MCF 10A (cell line): ENCODE results near the gene CCDC102B. TPM values are rescaled to one million over a fixed set of nuclear protein-coding genes. Genes with fewer than 3 reads are reported as not detected.

Source experiments
- BruUV-seq: library from RNA; stranded (reverse); fragments of 400-500 nt; replicated peaks from 2 replicates; lab custom pipeline; 2021; lab: Mats Ljungman, UMichigan
- CTCF ChIA-PET: fragments of 300-600 bp; sonication (Branson Sonifier 250); formaldehyde crosslinking; extraction: SDS; loops from one replicate; lab custom pipeline; 2021; ENCODE audit warnings: antibody characterized with exemption, inconsistent platforms; lab: Yijun Ruan, JAX
- POLR2A ChIA-PET: fragments of 300-600, 350-650 bp; sonication (Branson Sonifier 250); formaldehyde crosslinking; extraction: SDS; loops from one replicate; lab custom pipeline; 2020; ENCODE audit warnings: antibody characterized with exemption, inconsistent platforms; lab: Yijun Ruan, JAX
- DNase-seq: peaks from one replicate; pipeline ENCODE4 v3.0.0-alpha.2; 2018; ENCODE audit not compliant: unreplicated experiment
- H3K27ac Mint-ChIP-seq: one replicate; pipeline ENCODE4 v1.8.0; 2022; ENCODE audit warnings: mild to moderate bottlenecking, low read depth, mixed read lengths; ENCODE audit not compliant: unreplicated experiment
- H3K27me3 Mint-ChIP-seq: one replicate; pipeline ENCODE4 v1.8.0; 2022; ENCODE audit warnings: mixed read lengths; ENCODE audit not compliant: insufficient read depth, unreplicated experiment
- H3K36me3 Mint-ChIP-seq: one replicate; pipeline ENCODE4 v1.8.0; 2022; ENCODE audit warnings: mild to moderate bottlenecking, moderate library complexity, mixed read lengths; ENCODE audit not compliant: insufficient read depth, unreplicated experiment
- H3K4me1 Mint-ChIP-seq: one replicate; pipeline ENCODE4 v1.8.0; 2022; ENCODE audit warnings: mixed read lengths; ENCODE audit not compliant: insufficient read depth, unreplicated experiment
- H3K4me3 Mint-ChIP-seq: one replicate; pipeline ENCODE4 v1.8.0; 2022; ENCODE audit warnings: mild to moderate bottlenecking, moderate library complexity, mixed read lengths; ENCODE audit not compliant: unreplicated experiment
- H3K9me3 Mint-ChIP-seq: one replicate; pipeline ENCODE4 v1.8.0; 2022; ENCODE audit warnings: mixed read lengths; ENCODE audit not compliant: unreplicated experiment
- intact Hi-C: fragments of 100-400 bp; cut with micrococcal nuclease; formaldehyde crosslinking; loops from 2 replicates; pipeline ENCODE4 v1.14.1; 2022
- total RNA-seq: library from RNA; stranded (reverse); gene quantifications from 2 replicates; pipeline ENCODE4 v1.2.3, GENCODE V29; 2022
- TF ChIP-seq, protein P1 (sequence below): fragments of 200-600 bp; IDR thresholded peaks from one replicate; pipeline ENCODE4 v1.8.0; 2022; ENCODE audit warnings: antibody characterized with exemption, mild to moderate bottlenecking; ENCODE audit not compliant: unreplicated experiment

CCDC102B gene
- total RNA-seq, 1 experiment from 2014 or later: 3.4 TPM

DNA sequence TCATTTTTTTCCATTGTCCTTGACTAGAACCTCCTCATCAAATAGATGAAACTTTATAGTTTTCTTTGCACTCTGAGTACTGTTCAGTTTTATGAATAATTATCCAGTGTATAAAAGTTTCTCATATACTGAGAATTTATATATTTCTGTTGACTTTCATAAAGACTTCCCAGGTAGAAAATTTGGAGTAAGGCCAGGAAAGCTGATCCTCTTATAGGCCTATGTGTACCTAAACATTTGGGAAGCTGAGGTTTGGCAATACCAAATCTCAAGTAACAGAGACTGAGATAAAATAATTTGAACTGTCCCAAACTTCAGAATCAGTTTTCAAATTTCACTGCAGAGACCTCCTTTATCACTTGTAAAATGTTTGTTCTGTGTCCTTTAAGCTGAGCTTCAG, 43.4 kb downstream of the CCDC102B start:
- H3K27ac Mint-ChIP-seq: peak overlapping the region; percentile 33
- TF ChIP-seq, protein P1, sequence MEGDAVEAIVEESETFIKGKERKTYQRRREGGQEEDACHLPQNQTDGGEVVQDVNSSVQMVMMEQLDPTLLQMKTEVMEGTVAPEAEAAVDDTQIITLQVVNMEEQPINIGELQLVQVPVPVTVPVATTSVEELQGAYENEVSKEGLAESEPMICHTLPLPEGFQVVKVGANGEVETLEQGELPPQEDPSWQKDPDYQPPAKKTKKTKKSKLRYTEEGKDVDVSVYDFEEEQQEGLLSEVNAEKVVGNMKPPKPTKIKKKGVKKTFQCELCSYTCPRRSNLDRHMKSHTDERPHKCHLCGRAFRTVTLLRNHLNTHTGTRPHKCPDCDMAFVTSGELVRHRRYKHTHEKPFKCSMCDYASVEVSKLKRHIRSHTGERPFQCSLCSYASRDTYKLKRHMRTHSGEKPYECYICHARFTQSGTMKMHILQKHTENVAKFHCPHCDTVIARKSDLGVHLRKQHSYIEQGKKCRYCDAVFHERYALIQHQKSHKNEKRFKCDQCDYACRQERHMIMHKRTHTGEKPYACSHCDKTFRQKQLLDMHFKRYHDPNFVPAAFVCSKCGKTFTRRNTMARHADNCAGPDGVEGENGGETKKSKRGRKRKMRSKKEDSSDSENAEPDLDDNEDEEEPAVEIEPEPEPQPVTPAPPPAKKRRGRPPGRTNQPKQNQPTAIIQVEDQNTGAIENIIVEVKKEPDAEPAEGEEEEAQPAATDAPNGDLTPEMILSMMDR: no peak

GRCh38 chr18:68842951-68843350, 45.1 kb downstream of the CCDC102B start:
- ChIA-PET POLR2A (interaction anchor here (0.5 to 0.7 kb wide), 4 partner anchors 26 to 1527 kb away, joined by 3 read pairs; no protein-coding TSS in a partner anchor), CTCF (interaction anchor here (0.8 kb wide), 1 partner anchor 903 kb away, joined by 3 read pairs; no protein-coding TSS in a partner anchor)
- H3K9me3 Mint-ChIP-seq: no peaks in the 10 kb centered on the region
- BruUV-seq: no TSS peak
- intact Hi-C loops: loop anchor here (5.0 kb wide), 2 partner anchors 126 to 1626 kb away; partner anchors contain the start of gene TMX3
- H3K27ac Mint-ChIP-seq: no peak overlapping the region
- no peaks in the 10 kb centered on the region for H3K36me3 Mint-ChIP-seq
- H3K4me3 Mint-ChIP-seq: no peak overlapping the region
- TF ChIP-seq, protein P1: no peak
- no peak for DNase-seq
- H3K27me3 Mint-ChIP-seq: no peaks in the 10 kb centered on the region
- peaks cover 14% of the 10 kb centered on the region for H3K4me1 Mint-ChIP-seq

More for the DNA sequence above, 43.4 kb downstream of the CCDC102B start:
- H3K9me3 Mint-ChIP-seq: peaks cover 7% of the 10 kb centered on the region
- intact Hi-C loops: loop anchor here (5.0 kb wide), 2 partner anchors 124 to 1624 kb away; partner anchors contain the start of gene TMX3
- CTCF ChIA-PET: interaction anchor here (0.8 to 1.0 kb wide), 2 partner anchors 1233 to 1583 kb away, joined by 3 to 5 read pairs; no protein-coding TSS in a partner anchor
- H3K36me3 Mint-ChIP-seq: no peaks in the 10 kb centered on the region
- peaks cover 27% of the 10 kb centered on the region for H3K4me1 Mint-ChIP-seq
- no peaks in the 10 kb centered on the region for H3K27me3 Mint-ChIP-seq
- POLR2A ChIA-PET: interaction anchor here (0.6 to 1.5 kb wide), 7 partner anchors 10 to 1204 kb away, joined by 3 to 5 read pairs (median 3); no protein-coding TSS in a partner anchor
- BruUV-seq: no TSS peak
- H3K4me3 Mint-ChIP-seq: peak overlapping the region; percentile 15
- peak; percentile 70 for DNase-seq

DNA sequence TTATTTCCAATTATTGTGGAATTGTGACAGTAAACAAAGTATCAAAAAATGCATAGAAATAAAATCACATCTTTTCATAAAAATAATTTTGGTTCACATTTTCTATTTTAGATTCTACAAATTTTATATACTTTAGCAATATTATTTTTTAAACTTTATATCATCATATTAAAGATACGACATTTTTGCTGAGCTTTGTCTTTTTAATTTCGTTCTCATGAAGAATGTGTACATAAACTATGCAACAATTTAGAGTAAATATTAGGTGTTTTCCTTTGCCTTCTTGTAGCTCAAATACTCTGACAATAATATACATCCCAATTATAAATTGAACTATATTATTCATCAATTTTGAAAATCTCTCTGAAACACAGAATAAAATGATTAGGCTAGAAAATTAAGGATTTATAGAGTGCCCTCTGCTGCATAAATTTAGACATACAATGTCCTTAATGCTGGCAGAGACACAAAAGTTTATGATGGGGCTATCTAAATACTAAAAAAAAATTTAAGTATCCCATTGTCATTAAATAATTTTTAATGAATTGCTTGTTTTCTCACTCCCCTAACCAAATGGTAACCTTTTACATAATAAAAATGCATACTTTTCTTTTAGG, 45.7 kb downstream of the CCDC102B start:
- Mint-ChIP-seq H3K27me3 (no peaks in the 10 kb centered on the region), H3K4me3 (no peak overlapping the region), H3K9me3 (no peaks in the 10 kb centered on the region), H3K4me1 (peaks cover 14% of the 10 kb centered on the region), H3K27ac (no peak overlapping the region), H3K36me3 (no peaks in the 10 kb centered on the region)
- no TSS peak for BruUV-seq
- TF ChIP-seq, protein P1: peak; percentile 13
- DNase-seq: peak; percentile 14
- CTCF ChIA-PET: no interaction called here
- intact Hi-C loops: loop anchor here (5.0 kb wide), 2 partner anchors 126 to 1626 kb away; partner anchors contain the start of gene TMX3
- POLR2A ChIA-PET: interaction anchor here (0.5 to 0.7 kb wide), 4 partner anchors 25 to 1528 kb away, joined by 3 read pairs; no protein-coding TSS in a partner anchor

DNA sequence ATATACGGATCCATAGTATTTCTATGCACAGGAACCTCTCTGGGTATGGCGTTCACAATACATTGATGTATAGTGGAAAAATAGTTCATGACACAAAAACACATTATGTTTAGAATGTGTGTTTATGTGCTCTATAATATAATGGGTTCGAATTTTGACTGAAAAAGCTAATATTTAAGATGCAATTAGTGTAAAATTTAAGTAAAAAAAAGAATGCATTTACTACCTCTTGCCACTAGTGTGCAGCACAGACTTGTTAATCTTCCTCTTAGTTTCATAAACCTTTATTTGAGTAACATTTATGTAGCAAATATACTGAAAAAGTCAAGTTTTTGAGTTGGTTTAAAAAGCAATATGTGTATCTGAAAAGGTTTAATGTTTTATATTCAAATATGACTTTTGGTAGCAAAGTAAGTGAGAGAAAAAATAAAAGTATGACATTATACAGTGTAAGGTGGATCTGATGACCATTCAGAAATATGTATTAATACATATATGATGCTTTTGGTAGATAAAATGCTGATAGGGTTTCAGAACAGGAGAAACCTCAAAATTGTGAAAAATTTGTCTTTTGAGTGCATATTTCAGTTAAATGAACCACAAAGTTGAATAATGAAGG, 49.4 kb downstream of the CCDC102B start:
- H3K9me3 Mint-ChIP-seq: no peaks in the 10 kb centered on the region
- ChIA-PET POLR2A (no interaction called here), CTCF (interaction anchor here (0.5 kb wide), 1 partner anchor 306 kb away, joined by 6 read pairs; no protein-coding TSS in a partner anchor)
- peak; percentile 25 for DNase-seq
- H3K36me3 Mint-ChIP-seq: peaks cover 3% of the 10 kb centered on the region
- no peaks in the 10 kb centered on the region for H3K4me1 Mint-ChIP-seq
- no peak overlapping the region for H3K27ac Mint-ChIP-seq
- TF ChIP-seq, protein P1: peak; percentile 61
- no TSS peak for BruUV-seq
- H3K27me3 Mint-ChIP-seq: no peaks in the 10 kb centered on the region
- intact Hi-C loops: loop anchor here (1.0 to 5.0 kb wide), 3 partner anchors 1225 to 1605 kb away; no protein-coding TSS in a partner anchor
- no peak overlapping the region for H3K4me3 Mint-ChIP-seq
